HepG2 (cell line): ENCODE results near the gene MARCHF5. TPM values are rescaled to one million over a fixed set of nuclear protein-coding genes. Genes with fewer than 3 reads are reported as not detected.

Source experiments
- ATAC-seq: fragments of 200-7000 bp; cut with Tn5 transposase; 3 replicates; pipeline ENCODE4 v1.9.1; 2020; ENCODE audit warnings: mild to moderate bottlenecking, moderate library complexity
- BruUV-seq: library from RNA; stranded (reverse); fragments of 400-500 nt; replicated peaks from 2 replicates; lab custom pipeline; 2021; lab: Mats Ljungman, UMichigan
- CTCF ChIA-PET: fragments of 300-600 bp; formaldehyde crosslinking; extraction: SDS; loops from one replicate; lab custom pipeline; 2021; ENCODE audit warnings: low total read pairs, inconsistent platforms, low intra/inter-chr PET ratio; lab: Yijun Ruan, JAX
- POLR2A ChIA-PET: fragments of 350-600 bp; sonication (Branson Sonifier 250); formaldehyde crosslinking; loops from one replicate; lab custom pipeline; 2020; ENCODE audit warnings: antibody characterized with exemption, inconsistent platforms; lab: Yijun Ruan, JAX
- DNase-seq: peaks from one replicate; pipeline ENCODE4 v3.0.0-alpha.2; 2015; ENCODE audit warnings: low spot score
- FAIRE-seq: peaks from 3 replicates; lab custom pipeline; 2011; peaks lifted over from hg19 to GRCh38; lab: Jason Lieb, UNC
- H2AFZ ChIP-seq: one replicate; pipeline ENCODE4 v1.6.1; 2011; ENCODE audit warnings: low read length, inconsistent platforms
- H3K27ac ChIP-seq: fragments of 300-600 bp; 3 replicates; pipeline ENCODE4 v1.8.0; 2011; ENCODE audit warnings: mixed run types, mild to moderate bottlenecking, mixed read lengths, low read length, inconsistent platforms; ENCODE audit not compliant: insufficient read depth; ENCODE audit errors: extremely low read length
- H3K27me3 ChIP-seq, 2 experiments: fragments of 200-600 bp in 1 of 2; 2 replicates in 1 of 2; 3 replicates in 1 of 2; pipeline versions ENCODE4 v1.6.0 to v1.8.0; 2011; ENCODE audit warnings: low read length in 2 of 2, mild to moderate bottlenecking in 2 of 2, moderate library complexity in 2 of 2, inconsistent platforms in 1 of 2; ENCODE audit not compliant: insufficient read depth in 2 of 2, control insufficient read depth in 1 of 2
- H3K36me3 ChIP-seq, 2 experiments: fragments of 200-600 bp in 1 of 2; replicated peaks in 1 of 2; 2 replicates in 1 of 2; 3 replicates in 1 of 2; pipeline versions ENCODE4 v1.5.1 to v1.8.0; 2011; ENCODE audit warnings: low read length in 2 of 2, inconsistent platforms in 1 of 2; ENCODE audit not compliant: insufficient read depth in 2 of 2, control insufficient read depth in 1 of 2
- H3K4me1 ChIP-seq: 2 replicates; pipeline ENCODE4 v1.5.1; 2012; ENCODE audit warnings: low read length, inconsistent platforms; ENCODE audit not compliant: insufficient read depth
- H3K4me2 ChIP-seq: 2 replicates; pipeline ENCODE4 v1.6.0; 2011; ENCODE audit warnings: low read depth, low read length, inconsistent platforms
- H3K4me3 ChIP-seq, 3 experiments: fragments of 200-600 bp in 1 of 3; sonication (generic), shearing (Covaris generic) in 1 of 3; replicated peaks in 1 of 3; 2 replicates each; pipeline ENCODE4 v1.5.1; 2011 to 2016; ENCODE audit warnings: low read length in 3 of 3, inconsistent platforms in 2 of 3, low read depth in 2 of 3, mild to moderate bottlenecking in 2 of 3, control low read depth in 1 of 3, mixed read lengths in 1 of 3; ENCODE audit not compliant: insufficient read depth in 1 of 3
- H3K79me2 ChIP-seq: one replicate; pipeline ENCODE4 v1.6.1; 2011; ENCODE audit warnings: low read length, inconsistent platforms; ENCODE audit not compliant: insufficient read depth
- H3K9ac ChIP-seq: 2 replicates; pipeline ENCODE4 v1.6.0; 2011; ENCODE audit warnings: mild to moderate bottlenecking, low read depth, low read length, inconsistent platforms; ENCODE audit not compliant: insufficient read depth
- H3K9me3 ChIP-seq: 2 replicates; pipeline ENCODE4 v1.5.1; 2012; ENCODE audit warnings: mild to moderate bottlenecking, low read length
- H4K20me1 ChIP-seq: 2 replicates; pipeline ENCODE4 v1.6.0; 2011; ENCODE audit warnings: inconsistent platforms, mild to moderate bottlenecking, low read length, moderate library complexity; ENCODE audit not compliant: insufficient read depth
- BCL6 ChIP-seq: IDR thresholded peaks from 2 replicates; pipeline ENCODE4 v1.6.1; 2016; ENCODE audit warnings: missing genetic modification reagents, missing compliant biosample characterization
- CBX1 ChIP-seq: IDR thresholded peaks from one replicate; pipeline ENCODE4 v1.6.1; 2016; ENCODE audit warnings: antibody characterized with exemption, low read depth
- FOXK1 ChIP-seq: sonication (generic); formaldehyde crosslinking; IDR thresholded peaks from 2 replicates; pipeline ENCODE4 v1.4.0; 2020; ENCODE audit warnings: low read depth, missing genetic modification reagents, borderline replicate concordance
- HMG20A ChIP-seq: IDR thresholded peaks from 2 replicates; pipeline ENCODE4 v1.6.1; 2016; ENCODE audit warnings: borderline replicate concordance
- HNRNPH1 ChIP-seq: fragments of 200-400 bp; formaldehyde crosslinking; optimal IDR thresholded peaks from 2 replicates; pipeline ENCODE3; 2017; ENCODE audit warnings: mild to moderate bottlenecking, low read depth, low read length
- KMT2B ChIP-seq: IDR thresholded peaks from 2 replicates; pipeline ENCODE4 v1.6.1; 2016; ENCODE audit warnings: missing genetic modification reagents, missing compliant biosample characterization
- MED8 ChIP-seq: sonication (generic); formaldehyde crosslinking; IDR thresholded peaks from 2 replicates; pipeline ENCODE4 v1.8.1; 2023; ENCODE audit warnings: mild to moderate bottlenecking, missing genetic modification reagents; ENCODE audit not compliant: insufficient replicate concordance
- PHF21A ChIP-seq: sonication (generic); formaldehyde crosslinking; IDR thresholded peaks from 2 replicates; pipeline ENCODE4 v1.5.0; 2020; ENCODE audit warnings: mild to moderate bottlenecking, missing genetic modification reagents
- PRDM10 ChIP-seq: sonication (generic); formaldehyde crosslinking; IDR thresholded peaks from 2 replicates; pipeline ENCODE4 v1.4.0; 2020; ENCODE audit warnings: low read depth, missing genetic modification reagents
- SAP130 ChIP-seq: IDR thresholded peaks from 2 replicates; pipeline ENCODE4 v1.6.1; 2016; ENCODE audit warnings: low read depth
- ZNF124 ChIP-seq: sonication (generic); formaldehyde crosslinking; IDR thresholded peaks from 2 replicates; pipeline ENCODE4 v1.4.0; 2020; ENCODE audit warnings: missing genetic modification reagents
- ZNF350 ChIP-seq: sonication (generic); formaldehyde crosslinking; IDR thresholded peaks from 2 replicates; pipeline ENCODE4 v1.4.0; 2020; ENCODE audit warnings: mild to moderate bottlenecking, low read depth, missing genetic modification reagents, borderline replicate concordance
- ZNF549 ChIP-seq: sonication (generic); formaldehyde crosslinking; IDR thresholded peaks from 2 replicates; pipeline ENCODE4 v1.5.0; 2020; ENCODE audit warnings: missing genetic modification reagents
- ZNF557 ChIP-seq: sonication (generic); formaldehyde crosslinking; IDR thresholded peaks from 2 replicates; pipeline ENCODE4 v1.4.0; 2020; ENCODE audit warnings: missing genetic modification reagents
- ZNF564 ChIP-seq: sonication (generic); formaldehyde crosslinking; IDR thresholded peaks from 2 replicates; pipeline ENCODE4 v1.8.1; 2023; ENCODE audit warnings: mild to moderate bottlenecking, missing genetic modification reagents
- ZNF761 ChIP-seq: sonication (generic); formaldehyde crosslinking; conservative IDR thresholded peaks from 2 replicates; pipeline ENCODE4 v1.4.0; 2020; ENCODE audit warnings: mild to moderate bottlenecking, missing genetic modification reagents
- ZNF839 ChIP-seq: sonication (generic); formaldehyde crosslinking; IDR thresholded peaks from 2 replicates; pipeline ENCODE4 v1.4.0; 2020; ENCODE audit warnings: missing genetic modification reagents, mild to moderate bottlenecking, borderline replicate concordance
- WGBS: methylation state at CpG from one replicate; pipeline ENCODE4 v1.1.6; 2017; ENCODE audit warnings: low lambda C conversion rate; 5-methylcytosine and 5-hydroxymethylcytosine counted together
- in situ Hi-C: cut with HindIII; loops from 2 replicates; pipeline ENCODE4 v1.10.0; 2017; ENCODE audit warnings: low pct_unique_long_range_greater_than_20kb; ENCODE audit not compliant: extremely low pct_ligation_motif_present
- intact Hi-C: fragments of 100-400 bp; cut with micrococcal nuclease; formaldehyde crosslinking; loops from one replicate; pipeline ENCODE4 v1.10.0; 2022; ENCODE audit not compliant: unreplicated experiment
- polyA plus RNA-seq, 8 experiments: library from polyadenylated mRNA; depleted of rRNA in 3 of 8; stranded (reverse) in 7 of 8; unstranded in 1 of 8; fragments of >200 nt; fragmentation: Illumina TruSeq in 4 of 8; extraction: Trizol in 4 of 8; gene quantifications; 2 replicates each; pipeline versions ENCODE4 v1.2.1 to v1.2.3, GENCODE V29; 2011 to 2016; ENCODE audit warnings: low read depth in 4 of 8, missing spikeins in 1 of 8, mixed read lengths in 1 of 8; ENCODE audit not compliant: insufficient read depth in 1 of 8
- total RNA-seq, 5 experiments: library from RNA; depleted of rRNA; stranded (reverse); fragments of >200 nt; fragmentation: Illumina TruSeq; extraction: Trizol; gene quantifications; 2 replicates each; pipeline ENCODE4 v1.2.3, GENCODE V29; 2016; ENCODE audit warnings: low read depth in 1 of 5

The MARCHF5 gene
- total and polyA plus RNA-seq, 2 of the 13 experiments (the other 11 are each of a cell fraction or from before 2014, with no cell fraction given), result 19.4 to 21.0 TPM

GRCh38 chr10:92381543-92381954 is 90.6 kb downstream of the MARCHF5 start:
- TF ChIP-seq FOXK1 (CRISPR knock-in tag), result no peak
- no peak for TF ChIP-seq ZNF549
- no peak for TF ChIP-seq SAP130 (CRISPR knock-in tag)
- TF ChIP-seq PHF21A (CRISPR knock-in tag), result no peak
- TF ChIP-seq ZNF124 (CRISPR knock-in tag), result no peak
- no peak for TF ChIP-seq BCL6 (CRISPR knock-in tag)
- TF ChIP-seq ZNF350 (CRISPR knock-in tag), result no peak
- no peak for TF ChIP-seq HMG20A (CRISPR knock-in tag)
- TF ChIP-seq, all 625 proteins: peak for 0
- no TSS peak for BruUV-seq
- no peaks in the 10 kb centered on the region for H3K4me1 ChIP-seq
- H3K4me2 ChIP-seq, result no peak overlapping the region
- H2AFZ ChIP-seq, result no peak overlapping the region
- H3K9ac ChIP-seq, result no peak overlapping the region
- H3K27me3 ChIP-seq, result 0 out of 5 replicates have a peak, but pooled peaks cover 0 to 9% of the 10 kb centered on the region in 2 experiments
- in situ Hi-C loops (no loop called here), intact Hi-C loops (no loop called here)
- H4K20me1 ChIP-seq, result no peaks in the 10 kb centered on the region
- WGBS, result 35% methylated on average over 7 of the region's 7 CpGs
- ATAC-seq (no peak), DNase-seq (no peak), FAIRE-seq (no peak)
- H3K36me3 ChIP-seq, result no peaks in the 10 kb centered on the region
- CTCF ChIA-PET, result no interaction called here
- no peak overlapping the region for H3K4me3 ChIP-seq
- H3K27ac ChIP-seq, result no peak overlapping the region
- H3K79me2 ChIP-seq, result no peaks in the 10 kb centered on the region
- no peaks in the 10 kb centered on the region for H3K9me3 ChIP-seq
- POLR2A ChIA-PET, result no interaction called here

GRCh38 chr10:92382631-92383030 is 91.7 kb downstream of the MARCHF5 start:
- Histone ChIP-seq H3K36me3 (no peaks in the 10 kb centered on the region), H3K4me3 (no peak overlapping the region), H3K27ac (no peak overlapping the region), H3K4me1 (no peaks in the 10 kb centered on the region), H2AFZ (no peak overlapping the region), H4K20me1 (no peaks in the 10 kb centered on the region), H3K79me2 (no peaks in the 10 kb centered on the region), H3K27me3 (0 out of 5 replicates have a peak, but pooled peaks cover 0 to 9% of the 10 kb centered on the region in 2 experiments), H3K4me2 (no peak overlapping the region), H3K9me3 (no peaks in the 10 kb centered on the region), H3K9ac (no peak overlapping the region)
- no peak for ATAC-seq
- no peak for DNase-seq
- BruUV-seq, result no TSS peak
- intact Hi-C loops (no loop called here), in situ Hi-C loops (no loop called here)
- no peak for FAIRE-seq
- CTCF ChIA-PET, result no interaction called here
- POLR2A ChIA-PET, result no interaction called here
- 75% methylated on average over 4 of the region's 4 CpGs for WGBS
- TF ChIP-seq ZNF557 (CRISPR knock-in tag), result no peak
- no peak for TF ChIP-seq ZNF839 (CRISPR knock-in tag)
- TF ChIP-seq KMT2B (CRISPR knock-in tag), result no peak
- TF ChIP-seq ZNF761 (CRISPR knock-in tag), result no peak
- no peak for TF ChIP-seq ZNF564 (CRISPR knock-in tag)
- no peak for TF ChIP-seq PRDM10 (CRISPR knock-in tag)
- no peak for TF ChIP-seq MED8 (CRISPR knock-in tag)
- TF ChIP-seq CBX1, result no peak
- TF ChIP-seq HNRNPH1, result no peak
